CD4-positive, alpha-beta T cell (primary cell): ENCODE results near the gene GSDME. TPM values are rescaled to one million over a fixed set of nuclear protein-coding genes. Genes with fewer than 3 reads are reported as not detected.
A peak's percentile ranks its signal among the peaks of the same experiment; 100 is the strongest.
"Not testable (repeated sequence)": the region's sequence is repeated elsewhere in the genome, so short reads cannot be mapped to it uniquely, and the experiment has no call there.

Experiments used
- ATAC-seq: fragments of 200-7000 bp; cut with Tn5 transposase; one replicate; pipeline ENCODE4 v1.10.0; 2022; ENCODE audit warnings: mild to moderate bottlenecking; ENCODE audit not compliant: poor library complexity
- CTCF ChIA-PET: fragments of 350-600 bp; sonication (Branson Sonifier 250); formaldehyde crosslinking; loops from one replicate; lab custom pipeline; 2021; ENCODE audit warnings: antibody characterized with exemption, inconsistent platforms; lab: Charles Lee
- POLR2A ChIA-PET: fragments of 350-600 bp; sonication (Branson Sonifier 250); formaldehyde crosslinking; loops from one replicate; lab custom pipeline; 2021; ENCODE audit warnings: antibody characterized with exemption, inconsistent platforms; lab: Charles Lee
- DNase-seq, 14 experiments: peaks; one replicate each; pipeline ENCODE4 v3.0.0-alpha.2; 2013 to 2020; ENCODE audit warnings: mixed read lengths in 2 of 14
- H3K27ac ChIP-seq, 2 donors: one replicate each; pipeline versions ENCODE4 v1.5.1 to v1.7.0; 2013; ENCODE audit warnings: low read length in 2 of 2, low read depth in 1 of 2, mild to moderate bottlenecking in 1 of 2
- H3K27me3 ChIP-seq, 2 experiments: 1 replicate in 1 of 2; 2 replicates in 1 of 2; pipeline versions ENCODE4 v1.6.1 to v1.7.0; 2013; ENCODE audit warnings: low read length in 2 of 2, control low read depth in 1 of 2, mild to moderate bottlenecking in 1 of 2, moderate library complexity in 1 of 2; ENCODE audit not compliant: insufficient read depth in 2 of 2, control insufficient read depth in 1 of 2
- H3K36me3 ChIP-seq: one replicate; pipeline ENCODE4 v1.6.1; 2013; ENCODE audit warnings: low read length, control low read depth; ENCODE audit not compliant: insufficient read depth
- H3K4me1 ChIP-seq: one replicate; pipeline ENCODE4 v1.6.1; 2013; ENCODE audit warnings: low read length, control low read depth; ENCODE audit not compliant: insufficient read depth
- H3K4me3 ChIP-seq: one replicate; pipeline ENCODE4 v1.5.1; 2013; ENCODE audit warnings: mild to moderate bottlenecking, low read length, moderate library complexity
- H3K9me3 ChIP-seq, 2 experiments: 1 replicate in 1 of 2; 2 replicates in 1 of 2; pipeline versions ENCODE4 v1.6.1 to v1.7.0; 2013; ENCODE audit warnings: low read length in 2 of 2, mild to moderate bottlenecking in 2 of 2, control low read depth in 1 of 2, moderate library complexity in 1 of 2; ENCODE audit not compliant: control insufficient read depth in 1 of 2, insufficient read depth in 1 of 2
- H3K27ac Mint-ChIP-seq: one replicate; pipeline ENCODE4 v1.8.0; 2020; ENCODE audit warnings: mixed read lengths
- H3K27me3 Mint-ChIP-seq: one replicate; pipeline ENCODE4 v1.8.0; 2021; ENCODE audit warnings: mixed read lengths
- H3K36me3 Mint-ChIP-seq: one replicate; pipeline ENCODE4 v1.8.0; 2021; ENCODE audit warnings: low read depth, mixed read lengths
- H3K4me1 Mint-ChIP-seq: one replicate; pipeline ENCODE4 v1.8.0; 2021; ENCODE audit warnings: low read depth, mixed read lengths
- H3K4me3 Mint-ChIP-seq: one replicate; pipeline ENCODE4 v1.8.0; 2020; ENCODE audit warnings: mild to moderate bottlenecking, mixed read lengths
- H3K9me3 Mint-ChIP-seq: one replicate; pipeline ENCODE4 v1.8.0; 2020; ENCODE audit warnings: mixed read lengths
- CTCF ChIP-seq: fragments of 200-600 bp; IDR thresholded peaks from one replicate; pipeline ENCODE4 v1.8.0; 2022; ENCODE audit warnings: antibody characterized with exemption, mild to moderate bottlenecking
- intact Hi-C, 2 experiments: fragments of 100-400 bp; cut with DNase I in 1 of 2; cut with micrococcal nuclease in 1 of 2; formaldehyde crosslinking; loops; one replicate each; pipeline versions ENCODE4 v1.15.1 to v1.9.0; 2023 to 2025; cut with DNase I, micrococcal nuclease
- total RNA-seq, 174 experiments: library from RNA in 2 of 174; stranded (reverse) in 2 of 174; gene quantifications; one replicate each; pipeline ENCODE4 v1.2.3 and lab custom pipeline; 2021 to 2026

Gene GSDME
- total RNA-seq, 2 experiments from 2014 or later, result 0.19 TPM; not detected in 1

- no peaks in the 10 kb centered on the region for H3K27me3 Mint-ChIP-seq
- peaks cover 21% of the 10 kb centered on the region for H3K4me1 Mint-ChIP-seq
- Histone ChIP-seq H3K27me3 (no peaks in the 10 kb centered on the region), H3K9me3 (no peaks in the 10 kb centered on the region), H3K4me1 (peaks cover 6% of the 10 kb centered on the region), H3K27ac (no peak overlapping the region), H3K36me3 (peaks cover 27% of the 10 kb centered on the region), H3K4me3 (no peak overlapping the region)
- no peak overlapping the region for H3K4me3 Mint-ChIP-seq
- ATAC-seq (no peak), DNase-seq (no peak)
- POLR2A ChIA-PET, result no interaction called here
- no peak overlapping the region for H3K27ac Mint-ChIP-seq
- CTCF ChIA-PET, result no interaction called here
- no peak for TF ChIP-seq CTCF
- intact Hi-C loops, result no loop called here
- H3K9me3 Mint-ChIP-seq, result no peaks in the 10 kb centered on the region
- peaks cover 59% of the 10 kb centered on the region for H3K36me3 Mint-ChIP-seq
Observed at GRCh38 chr7:24798261-24798660, 41.0 kb upstream of the GSDME start.

DNA sequence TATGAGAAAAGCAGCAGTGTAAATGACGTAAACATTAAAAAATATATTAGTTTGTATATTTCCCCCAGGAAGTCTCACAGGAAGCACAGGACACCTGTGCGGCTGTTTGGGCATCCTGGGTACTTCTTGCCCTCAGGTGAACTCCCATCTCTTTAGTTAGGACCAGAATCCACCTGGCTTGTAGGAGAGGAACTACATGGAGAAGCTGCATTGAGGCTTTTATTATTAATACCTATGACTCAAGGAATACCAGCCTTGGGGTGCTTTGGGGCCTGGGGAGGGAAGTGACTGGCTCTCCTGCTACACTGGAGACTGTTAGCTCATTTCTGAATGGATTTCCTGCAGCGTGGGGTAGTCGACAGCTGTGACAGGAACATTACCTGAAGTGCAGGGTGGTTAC, 40.0 kb upstream of the GSDME start:
- Mint-ChIP-seq H3K4me1 (peaks cover 21% of the 10 kb centered on the region), H3K27ac (no peak overlapping the region), H3K27me3 (no peaks in the 10 kb centered on the region), H3K9me3 (no peaks in the 10 kb centered on the region), H3K36me3 (peaks cover 49% of the 10 kb centered on the region), H3K4me3 (no peak overlapping the region)
- TF ChIP-seq CTCF, result no peak
- H3K9me3 ChIP-seq, result no peaks in the 10 kb centered on the region
- peaks cover 6% of the 10 kb centered on the region for H3K4me1 ChIP-seq
- CTCF ChIA-PET, result no interaction called here
- no peak for ATAC-seq
- H3K27me3 ChIP-seq, result no peaks in the 10 kb centered on the region
- H3K27ac ChIP-seq, result no peak overlapping the region
- H3K36me3 ChIP-seq, result peaks cover 17% of the 10 kb centered on the region
- intact Hi-C loops, result no loop called here
- DNase-seq, result no peak
- H3K4me3 ChIP-seq, result no peak overlapping the region
- POLR2A ChIA-PET, result no interaction called here

DNA sequence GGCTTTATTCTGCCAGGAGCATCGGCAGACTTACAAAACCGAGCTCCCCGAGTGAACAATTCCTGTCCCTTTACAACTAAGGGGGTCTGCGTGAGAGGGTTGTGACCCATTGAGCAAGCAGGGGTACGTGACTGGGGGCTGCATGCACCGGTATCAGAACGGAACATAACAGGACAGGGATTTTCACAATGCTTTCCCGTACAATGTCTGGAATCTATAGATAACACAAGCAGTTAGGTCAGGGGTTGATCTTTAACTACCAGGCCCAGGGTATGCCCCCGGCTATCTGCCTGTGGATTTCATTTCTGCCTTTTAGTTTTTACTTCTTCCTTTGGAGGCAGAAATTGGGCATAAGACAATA, 38.1 kb upstream of the GSDME start:
- Mint-ChIP-seq H3K27me3 (no peaks in the 10 kb centered on the region), H3K4me1 (peaks cover 21% of the 10 kb centered on the region), H3K9me3 (no peaks in the 10 kb centered on the region), H3K4me3 (no peak overlapping the region), H3K36me3 (peaks cover 32% of the 10 kb centered on the region), H3K27ac (no peak overlapping the region)
- Histone ChIP-seq H3K4me3 (no peak overlapping the region), H3K36me3 (peaks cover 4% of the 10 kb centered on the region), H3K27me3 (no peaks in the 10 kb centered on the region), H3K4me1 (peaks cover 6% of the 10 kb centered on the region), H3K27ac (no peak overlapping the region), H3K9me3 (no peaks in the 10 kb centered on the region)
- intact Hi-C loops, result no loop called here
- ATAC-seq (no peak), DNase-seq (no peak)
- ChIA-PET POLR2A (no interaction called here), CTCF (no interaction called here)
- no peak for TF ChIP-seq CTCF

- H3K36me3 Mint-ChIP-seq, result peaks cover 31% of the 10 kb centered on the region
- H3K4me3 ChIP-seq, H3K27me3 ChIP-seq, H3K27me3 Mint-ChIP-seq, CTCF ChIA-PET, ATAC-seq, intact Hi-C loops, H3K27ac ChIP-seq, DNase-seq, H3K36me3 ChIP-seq, POLR2A ChIA-PET, H3K9me3 Mint-ChIP-seq, H3K4me1 ChIP-seq, H3K4me3 Mint-ChIP-seq, H3K9me3 ChIP-seq: not testable (repeated sequence)
- H3K4me1 Mint-ChIP-seq, result peaks cover 21% of the 10 kb centered on the region
- peak overlapping the region; percentile 6 for H3K27ac Mint-ChIP-seq
Observed at GRCh38 chr7:24794751-24795406, 37.6 kb upstream of the GSDME start.
